Mesodermal cell (in vitro differentiated cells): ENCODE measurements around the gene HLF.

Experiments used
- H3K27ac ChIP-seq: 2 replicates; pipeline ENCODE4 v1.7.0; 2013; ENCODE audit warnings: mild to moderate bottlenecking, low read depth, low read length, moderate library complexity; ENCODE audit not compliant: severe bottlenecking
- H3K36me3 ChIP-seq: 2 replicates; pipeline ENCODE4 v1.7.1; 2013; ENCODE audit warnings: mild to moderate bottlenecking, low read length, moderate library complexity; ENCODE audit not compliant: control insufficient read depth, insufficient read depth
- H3K4me1 ChIP-seq: one replicate; pipeline ENCODE4 v1.7.1; 2013; ENCODE audit warnings: mild to moderate bottlenecking, low read length; ENCODE audit not compliant: insufficient read depth, control insufficient read depth, poor library complexity, severe bottlenecking
- H3K4me3 ChIP-seq: 2 replicates; pipeline ENCODE4 v1.7.0; 2013; ENCODE audit warnings: low read length, control low read depth, mild to moderate bottlenecking; ENCODE audit not compliant: insufficient read depth, poor library complexity, severe bottlenecking; ENCODE audit errors: extremely low read depth
- H3K9me3 ChIP-seq: 2 replicates; pipeline ENCODE4 v1.7.1; 2013; ENCODE audit warnings: mild to moderate bottlenecking, low read length, moderate library complexity; ENCODE audit not compliant: control insufficient read depth
- WGBS, 2 experiments: methylation state at CpG; one replicate each; pipeline ENCODE4 v1.1.5; 2013; ENCODE audit warnings: missing lambda C conversion rate in 2 of 2; ENCODE audit not compliant: insufficient coverage in 2 of 2; 5-methylcytosine and 5-hydroxymethylcytosine counted together

HLF gene

DNA sequence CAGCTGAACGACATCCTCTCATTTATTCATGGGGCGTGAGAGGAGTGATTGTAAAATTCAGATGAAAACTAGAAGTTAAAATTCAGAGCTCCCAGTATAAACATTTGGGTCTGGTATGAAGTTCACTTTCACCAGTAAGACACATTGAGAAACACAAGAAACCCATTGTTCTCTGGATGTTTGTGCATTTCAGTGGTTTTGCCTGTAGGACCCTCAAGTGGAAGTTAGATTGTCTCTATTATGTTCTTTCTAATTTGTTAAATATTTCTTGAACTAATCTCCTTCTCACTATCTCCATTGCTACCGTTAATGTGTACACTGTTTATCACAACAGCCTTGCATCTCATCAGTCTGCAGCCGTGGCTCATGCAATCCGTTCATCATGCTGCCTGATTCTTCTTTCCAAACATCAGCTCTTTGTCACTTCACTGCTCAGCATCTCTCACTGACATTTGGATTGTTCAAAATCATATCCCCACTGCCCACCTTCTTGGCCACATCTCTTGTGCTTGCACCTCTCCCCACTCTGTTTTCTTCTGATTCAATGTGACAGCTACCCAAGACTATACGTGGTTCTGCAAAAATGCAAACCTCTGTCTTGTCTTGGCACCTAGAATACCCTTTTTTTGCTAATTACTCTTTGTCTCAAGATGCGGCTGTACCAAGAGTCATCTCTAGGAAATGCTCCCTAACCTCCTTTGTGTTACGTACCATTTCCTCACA lies 49.5 kb downstream of the HLF start:
- no peaks in the 10 kb centered on the region for H3K9me3 ChIP-seq
- WGBS, 2 experiments = 91 to 92% methylated on average over 6 to 8 of the region's 8 CpGs
- no peak overlapping the region for H3K27ac ChIP-seq
- H3K36me3 ChIP-seq = no peaks in the 10 kb centered on the region
- H3K4me3 ChIP-seq = no peak overlapping the region
- no peaks in the 10 kb centered on the region for H3K4me1 ChIP-seq

DNA sequence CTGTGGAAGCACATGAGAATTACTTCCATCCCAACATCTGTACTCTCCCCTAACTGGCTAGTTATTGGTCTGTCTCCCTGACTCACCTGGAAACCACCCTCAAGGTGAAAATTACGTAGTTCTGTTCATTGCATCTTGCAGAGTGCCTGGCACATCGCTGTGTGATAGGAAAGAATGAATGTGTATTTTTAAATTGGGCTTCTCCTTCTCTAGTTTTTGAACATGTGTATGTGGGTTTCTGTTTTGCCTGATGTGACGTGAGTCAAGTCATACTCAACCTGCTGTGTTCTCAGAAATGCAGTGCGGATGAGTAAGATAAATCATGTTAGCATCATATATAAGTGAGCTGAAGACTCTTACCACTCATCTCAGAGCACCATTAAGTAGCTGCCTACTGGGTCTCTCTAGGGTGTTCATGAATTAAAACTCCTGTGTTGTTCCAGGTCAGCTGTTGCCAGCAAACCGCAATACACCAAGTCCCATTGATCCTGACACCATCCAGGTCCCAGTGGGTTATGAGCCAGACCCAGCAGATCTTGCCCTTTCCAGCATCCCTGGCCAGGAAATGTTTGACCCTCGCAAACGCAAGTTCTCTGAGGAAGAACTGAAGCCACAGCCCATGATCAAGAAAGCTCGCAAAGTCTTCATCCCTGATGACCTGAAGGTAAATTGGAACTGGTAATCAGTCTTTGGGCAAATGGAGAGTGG lies 50.2 kb downstream of the HLF start:
- no peaks in the 10 kb centered on the region for H3K36me3 ChIP-seq
- no peaks in the 10 kb centered on the region for H3K4me1 ChIP-seq
- H3K9me3 ChIP-seq = no peaks in the 10 kb centered on the region
- WGBS, 2 experiments = 87 to 92% methylated on average over 5 to 6 of the region's 8 CpGs
- H3K4me3 ChIP-seq = no peak overlapping the region
- H3K27ac ChIP-seq = no peak overlapping the region

DNA sequence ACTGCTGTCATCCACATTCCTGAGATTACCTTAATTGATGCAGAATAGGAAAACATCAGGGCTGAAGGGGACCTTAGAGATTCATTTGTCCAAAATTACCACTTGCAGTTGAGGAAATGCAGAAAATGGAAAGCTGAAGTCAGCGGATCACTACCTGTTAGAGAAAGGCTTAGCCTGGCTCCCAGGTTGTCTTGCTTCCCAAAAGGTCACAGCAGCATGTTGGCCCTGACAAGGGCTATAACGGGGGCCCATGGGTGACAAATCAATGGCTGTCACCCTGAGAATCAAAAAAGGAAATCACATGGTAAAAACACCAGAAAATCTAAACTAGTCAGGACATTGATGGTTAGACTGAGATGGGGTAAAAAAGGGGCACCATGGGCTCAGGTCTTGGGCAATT lies 51.7 kb downstream of the HLF start:
- Histone ChIP-seq H3K4me1 (no peaks in the 10 kb centered on the region), H3K27ac (no peak overlapping the region), H3K9me3 (no peaks in the 10 kb centered on the region), H3K4me3 (no peak overlapping the region), H3K36me3 (no peaks in the 10 kb centered on the region)
- 88 to 89% methylated on average over 1 to 2 of the region's 2 CpGs for WGBS, 2 experiments

DNA sequence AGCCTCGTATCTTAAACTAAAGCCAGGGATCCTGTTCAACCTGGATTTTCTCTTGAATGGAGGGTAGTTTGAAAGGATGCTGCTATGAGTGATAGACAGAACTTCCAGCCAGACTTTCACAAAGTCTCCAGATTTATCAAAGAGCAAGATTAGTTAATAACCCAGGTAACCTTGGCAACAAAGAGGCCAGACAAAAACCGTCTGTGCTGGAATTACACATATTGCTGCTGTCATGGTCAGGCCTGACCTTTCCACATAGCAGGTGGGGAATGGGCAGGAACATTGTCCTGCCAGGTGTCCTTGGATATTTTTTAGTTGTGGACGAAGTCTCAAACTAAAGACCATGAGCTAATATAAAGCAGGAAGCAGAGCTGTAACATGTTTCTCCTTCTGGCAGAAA lies 52.5 kb downstream of the HLF start:
- no peaks in the 10 kb centered on the region for H3K4me1 ChIP-seq
- no peaks in the 10 kb centered on the region for H3K9me3 ChIP-seq
- no peaks in the 10 kb centered on the region for H3K36me3 ChIP-seq
- H3K4me3 ChIP-seq = no peak overlapping the region
- 94% methylated on average over 2 to 3 of the region's 3 CpGs for WGBS, 2 experiments
- no peak overlapping the region for H3K27ac ChIP-seq

DNA sequence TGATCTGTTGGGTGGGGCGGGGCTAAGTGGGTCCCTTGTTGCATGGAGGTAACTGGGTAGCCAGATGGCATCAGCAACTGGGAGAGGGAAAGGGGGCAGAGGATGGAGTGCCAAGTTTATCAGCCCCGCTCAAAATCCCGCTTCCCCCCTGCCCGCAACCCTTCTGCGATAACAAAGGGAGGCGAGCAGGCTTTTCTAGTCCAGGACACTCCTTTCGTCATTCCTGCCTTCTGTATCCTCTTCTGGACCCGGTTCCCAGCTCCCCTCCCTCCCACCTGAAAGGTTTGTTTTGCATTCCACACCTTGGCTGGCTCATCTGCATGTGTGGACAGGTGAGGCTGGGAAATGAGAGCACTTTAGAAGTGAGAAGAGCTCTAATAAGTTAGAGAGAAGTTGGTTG lies 53.3 kb downstream of the HLF start:
- no peaks in the 10 kb centered on the region for H3K4me1 ChIP-seq
- H3K36me3 ChIP-seq = no peaks in the 10 kb centered on the region
- H3K9me3 ChIP-seq = no peaks in the 10 kb centered on the region
- H3K4me3 ChIP-seq = no peak overlapping the region
- 92 to 99% methylated on average over 6 to 8 of the region's 8 CpGs for WGBS, 2 experiments
- no peak overlapping the region for H3K27ac ChIP-seq

DNA sequence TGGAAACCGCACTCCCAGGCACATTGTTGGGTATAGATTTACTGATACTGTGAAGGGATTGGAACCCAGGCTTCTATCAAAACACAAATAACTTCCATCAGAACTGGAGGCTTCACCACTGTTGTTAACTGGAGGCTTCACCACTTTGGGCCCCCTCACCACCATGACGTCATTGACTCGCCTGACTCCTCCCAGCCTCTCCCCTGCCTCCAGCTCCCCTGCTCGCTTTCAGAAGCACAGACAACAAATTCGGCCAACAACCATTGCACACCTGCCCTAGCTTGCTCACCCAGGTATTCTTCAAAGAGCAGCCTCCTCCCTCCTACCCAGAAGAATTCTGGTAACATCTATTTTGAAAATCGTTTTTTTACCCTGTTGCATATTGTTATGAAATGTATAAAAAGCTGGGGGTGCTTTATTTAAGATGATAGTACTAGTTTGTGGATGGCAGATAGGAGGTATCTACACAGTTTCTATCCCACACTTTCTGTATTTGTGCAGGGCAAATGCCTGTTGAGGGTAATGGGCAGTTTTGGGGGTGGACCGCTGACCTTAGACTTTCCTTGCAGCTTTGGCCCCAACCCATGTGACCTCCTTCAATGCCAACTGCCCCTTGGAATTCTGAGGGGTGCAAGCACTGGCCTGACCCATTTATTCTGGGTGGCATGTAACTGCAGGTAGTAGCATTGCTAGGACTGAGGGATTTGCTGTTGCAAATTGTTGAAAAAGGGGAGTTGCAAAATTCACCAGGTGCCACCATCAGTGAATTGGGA lies 54.1 kb downstream of the HLF start:
- 79% methylated on average over 4 of the region's 7 CpGs for WGBS, 2 experiments
- Histone ChIP-seq H3K4me1 (no peaks in the 10 kb centered on the region), H3K4me3 (no peak overlapping the region), H3K27ac (no peak overlapping the region), H3K9me3 (no peaks in the 10 kb centered on the region), H3K36me3 (no peaks in the 10 kb centered on the region)

DNA sequence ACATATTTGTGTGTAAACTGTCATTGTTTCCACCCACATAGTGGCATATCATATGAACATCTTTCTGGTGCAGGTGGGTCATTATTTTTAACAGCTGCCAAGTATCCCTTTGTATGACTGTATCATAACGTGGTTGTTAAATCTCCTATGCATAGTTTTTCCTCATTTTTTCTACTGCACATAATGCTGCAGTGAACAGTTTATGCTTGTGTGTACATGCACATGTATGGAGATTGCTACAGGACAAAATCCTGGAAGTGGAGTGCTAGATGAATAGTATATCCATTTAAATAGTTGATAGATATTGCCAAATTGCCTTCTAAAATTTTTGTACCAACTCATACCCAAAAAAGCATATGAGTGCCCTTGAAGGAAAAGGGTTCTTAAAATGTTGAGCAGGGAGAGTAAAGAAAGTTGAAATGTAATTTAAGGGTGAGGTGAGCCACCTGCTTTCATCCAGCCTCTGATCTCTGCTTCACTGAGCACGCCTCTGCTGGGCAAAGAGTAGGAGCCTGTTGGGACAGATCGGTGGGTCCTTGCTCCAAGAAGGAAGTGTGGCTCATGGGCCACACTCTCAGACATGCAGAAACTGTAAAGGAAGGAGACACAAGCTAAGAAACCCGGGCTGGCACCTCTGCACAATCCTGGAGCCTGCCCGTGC lies 55.3 kb downstream of the HLF start:
- WGBS, 2 experiments = 88 to 100% methylated on average over 4 of the region's 5 CpGs
- H3K9me3 ChIP-seq = no peaks in the 10 kb centered on the region
- H3K4me3 ChIP-seq = no peak overlapping the region

DNA sequence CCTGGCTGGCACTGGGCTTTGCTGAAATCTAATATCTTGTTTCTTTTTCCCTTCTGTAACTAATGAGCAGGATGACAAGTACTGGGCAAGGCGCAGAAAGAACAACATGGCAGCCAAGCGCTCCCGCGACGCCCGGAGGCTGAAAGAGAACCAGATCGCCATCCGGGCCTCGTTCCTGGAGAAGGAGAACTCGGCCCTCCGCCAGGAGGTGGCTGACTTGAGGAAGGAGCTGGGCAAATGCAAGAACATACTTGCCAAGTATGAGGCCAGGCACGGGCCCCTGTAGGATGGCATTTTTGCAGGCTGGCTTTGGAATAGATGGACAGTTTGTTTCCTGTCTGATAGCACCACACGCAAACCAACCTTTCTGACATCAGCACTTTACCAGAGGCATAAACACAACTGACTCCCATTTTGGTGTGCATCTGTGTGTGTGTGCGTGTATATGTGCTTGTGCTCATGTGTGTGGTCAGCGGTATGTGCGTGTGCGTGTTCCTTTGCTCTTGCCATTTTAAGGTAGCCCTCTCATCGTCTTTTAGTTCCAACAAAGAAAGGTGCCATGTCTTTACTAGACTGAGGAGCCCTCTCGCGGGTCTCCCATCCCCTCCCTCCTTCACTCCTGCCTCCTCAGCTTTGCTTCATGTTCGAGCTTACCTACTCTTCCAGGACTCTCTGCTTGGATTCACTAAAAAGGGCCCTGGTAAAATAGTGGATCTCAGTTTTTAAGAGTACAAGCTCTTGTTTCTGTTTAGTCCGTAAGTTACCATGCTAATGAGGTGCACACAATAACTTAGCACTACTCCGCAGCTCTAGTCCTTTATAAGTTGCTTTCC lies 56.0 kb downstream of the HLF start:
- WGBS, 2 experiments = 91 to 94% methylated on average over 17 to 19 of the region's 23 CpGs
- Histone ChIP-seq H3K9me3 (no peaks in the 10 kb centered on the region), H3K4me3 (no peak overlapping the region), H3K36me3 (no peaks in the 10 kb centered on the region), H3K27ac (no peak overlapping the region), H3K4me1 (no peaks in the 10 kb centered on the region)

More for the DNA sequence above, 55.3 kb downstream of the HLF start:
- Histone ChIP-seq H3K36me3 (no peaks in the 10 kb centered on the region), H3K4me1 (no peaks in the 10 kb centered on the region), H3K27ac (no peak overlapping the region)

DNA sequence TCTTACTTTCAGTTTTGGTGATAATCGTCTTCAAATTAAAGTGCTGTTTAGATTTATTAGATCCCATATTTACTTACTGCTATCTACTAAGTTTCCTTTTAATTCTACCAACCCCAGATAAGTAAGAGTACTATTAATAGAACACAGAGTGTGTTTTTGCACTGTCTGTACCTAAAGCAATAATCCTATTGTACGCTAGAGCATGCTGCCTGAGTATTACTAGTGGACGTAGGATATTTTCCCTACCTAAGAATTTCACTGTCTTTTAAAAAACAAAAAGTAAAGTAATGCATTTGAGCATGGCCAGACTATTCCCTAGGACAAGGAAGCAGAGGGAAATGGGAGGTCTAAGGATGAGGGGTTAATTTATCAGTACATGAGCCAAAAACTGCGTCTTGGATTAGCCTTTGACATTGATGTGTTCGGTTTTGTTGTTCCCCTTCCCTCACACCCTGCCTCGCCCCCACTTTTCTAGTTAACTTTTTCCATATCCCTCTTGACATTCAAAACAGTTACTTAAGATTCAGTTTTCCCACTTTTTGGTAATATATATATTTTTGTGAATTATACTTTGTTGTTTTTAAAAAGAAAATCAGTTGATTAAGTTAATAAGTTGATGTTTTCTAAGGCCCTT lies 56.8 kb downstream of the HLF start:
- H3K4me1 ChIP-seq = no peaks in the 10 kb centered on the region
- H3K4me3 ChIP-seq = no peak overlapping the region
- 72 to 75% methylated on average over 2 of the region's 6 CpGs for WGBS, 2 experiments
- H3K9me3 ChIP-seq = no peaks in the 10 kb centered on the region
- H3K36me3 ChIP-seq = no peaks in the 10 kb centered on the region
- H3K27ac ChIP-seq = no peak overlapping the region
